ENCODE measurements around the gene SLC22A1. TPM values are rescaled to one million over a fixed set of nuclear protein-coding genes. Genes with fewer than 3 reads are reported as not detected.

SLC22A1 gene
- total RNA-seq, 3 donors from 2014 or later, result 0.98 to 3.2 (median 1.3) TPM

GRCh38 chr6:160177220-160177619, 55.6 kb downstream of the SLC22A1 start:
- Histone ChIP-seq H3K36me3 (no peaks in the 10 kb centered on the region), H3K27me3 (no peaks in the 10 kb centered on the region), H3K9me3 (no peaks in the 10 kb centered on the region), H3K27ac (no peak overlapping the region), H3K4me1 (no peaks in the 10 kb centered on the region), H3K4me3 (no peak overlapping the region)
- intact Hi-C loops (cut with DNase I; ENCODE audit: low total_unique reads), result no loop called here
- no peak for TF ChIP-seq CTCF (IDR thresholded peaks at IDR 0.05)
- no peak for DNase-seq (ENCODE audit: low spot score in 2 of 2)

GRCh38 chr6:160178271-160178670, 56.7 kb downstream of the SLC22A1 start:
- intact Hi-C loops (cut with DNase I; ENCODE audit: low total_unique reads), result no loop called here

GRCh38 chr6:160180706-160181105, 59.1 kb downstream of the SLC22A1 start:
- Histone ChIP-seq H3K27me3 (no peaks in the 10 kb centered on the region), H3K4me1 (no peaks in the 10 kb centered on the region), H3K9me3 (no peaks in the 10 kb centered on the region), H3K4me3 (no peak overlapping the region), H3K27ac (no peak overlapping the region), H3K36me3 (no peaks in the 10 kb centered on the region)
- no peak for DNase-seq (ENCODE audit: low spot score in 2 of 2)
- TF ChIP-seq POLR2AphosphoS5 (IDR thresholded peaks at IDR 0.05) (no peak), CTCF (IDR thresholded peaks at IDR 0.05) (no peak), POLR2A (IDR thresholded peaks at IDR 0.05) (no peak)
- intact Hi-C loops (cut with DNase I; ENCODE audit: low total_unique reads), result no loop called here

More at GRCh38 chr6:160178271-160178670, 56.7 kb downstream of the SLC22A1 start:
- Histone ChIP-seq H3K9me3 (no peaks in the 10 kb centered on the region), H3K4me1 (no peaks in the 10 kb centered on the region), H3K27me3 (no peaks in the 10 kb centered on the region), H3K27ac (no peak overlapping the region), H3K4me3 (no peak overlapping the region), H3K36me3 (no peaks in the 10 kb centered on the region)
- TF ChIP-seq POLR2A (IDR thresholded peaks at IDR 0.05), result no peak
- no peak for TF ChIP-seq POLR2AphosphoS5 (IDR thresholded peaks at IDR 0.05)
- TF ChIP-seq CTCF (IDR thresholded peaks at IDR 0.05), result no peak
- DNase-seq (ENCODE audit: low spot score in 2 of 2), result no peak

- Histone ChIP-seq H3K4me1 (no peaks in the 10 kb centered on the region), H3K4me3 (no peak overlapping the region), H3K9me3 (peaks cover 0 to 22% of the 10 kb centered on the region in 2 donors), H3K36me3 (no peaks in the 10 kb centered on the region), H3K27ac (no peak overlapping the region), H3K27me3 (no peaks in the 10 kb centered on the region)
- intact Hi-C loops (cut with DNase I; ENCODE audit: low total_unique reads), result no loop called here
- no peak for DNase-seq (ENCODE audit: low spot score in 2 of 2)
- TF ChIP-seq POLR2A (IDR thresholded peaks at IDR 0.05) (no peak), CTCF (IDR thresholded peaks at IDR 0.05) (no peak), POLR2AphosphoS5 (IDR thresholded peaks at IDR 0.05) (no peak)
Observed at GRCh38 chr6:160188773-160189172, 67.2 kb downstream of the SLC22A1 start.

GRCh38 chr6:160190081-160190480, 68.5 kb downstream of the SLC22A1 start:
- no peaks in the 10 kb centered on the region for H3K36me3 ChIP-seq
- no peaks in the 10 kb centered on the region for H3K4me1 ChIP-seq
- no peak overlapping the region for H3K27ac ChIP-seq
- no peaks in the 10 kb centered on the region for H3K27me3 ChIP-seq
- no peak for DNase-seq (ENCODE audit: low spot score in 2 of 2)
- intact Hi-C loops (cut with DNase I; ENCODE audit: low total_unique reads), result no loop called here
- TF ChIP-seq POLR2AphosphoS5 (IDR thresholded peaks at IDR 0.05) (no peak), POLR2A (IDR thresholded peaks at IDR 0.05) (no peak)
- no peak overlapping the region for H3K4me3 ChIP-seq
- H3K9me3 ChIP-seq, result peaks cover under 1 to 33% of the 10 kb centered on the region in 2 donors

- no peaks in the 10 kb centered on the region for H3K27me3 ChIP-seq
- peaks cover 6 to 39% of the 10 kb centered on the region in 2 donors for H3K9me3 ChIP-seq
- DNase-seq (ENCODE audit: low spot score in 2 of 2), result no peak
- H3K4me3 ChIP-seq, result no peak overlapping the region
- no peak for TF ChIP-seq POLR2A (IDR thresholded peaks at IDR 0.05)
- no peak for TF ChIP-seq CTCF (IDR thresholded peaks at IDR 0.05)
- no peak for TF ChIP-seq POLR2AphosphoS5 (IDR thresholded peaks at IDR 0.05)
- no peaks in the 10 kb centered on the region for H3K36me3 ChIP-seq
- intact Hi-C loops (cut with DNase I; ENCODE audit: low total_unique reads), result no loop called here
- H3K27ac ChIP-seq, result no peak overlapping the region
- H3K4me1 ChIP-seq, result no peaks in the 10 kb centered on the region
Observed at GRCh38 chr6:160190973-160191372, 69.4 kb downstream of the SLC22A1 start.

Data from breast epithelium (tissue), 4 donors.